Mesothelial cell of epicardium (in vitro differentiated cells): ENCODE measurements around the gene SRRM1. TPM values are rescaled to one million over a fixed set of nuclear protein-coding genes. Genes with fewer than 3 reads are reported as not detected.
"Not testable (repeated sequence)": the region's sequence is repeated elsewhere in the genome, so short reads cannot be mapped to it uniquely, and the experiment has no call there.

Experiments used
- DNase-seq, 2 experiments: peaks; one replicate each; pipeline ENCODE4 v3.0.0; 2021; ENCODE audit warnings: low spot score in 2 of 2; ENCODE audit not compliant: unreplicated experiment in 2 of 2
- H3K27ac Mint-ChIP-seq: 2 replicates; pipeline ENCODE4 v1.8.0; 2021; ENCODE audit warnings: mixed read lengths
- H3K27me3 Mint-ChIP-seq: 2 replicates; pipeline ENCODE4 v1.8.0; 2021; ENCODE audit warnings: low read depth, mixed read lengths
- H3K36me3 Mint-ChIP-seq: 2 replicates; pipeline ENCODE4 v1.8.0; 2021; ENCODE audit warnings: mixed read lengths
- H3K4me1 Mint-ChIP-seq: 2 replicates; pipeline ENCODE4 v1.8.0; 2021; ENCODE audit warnings: mixed read lengths
- H3K4me3 Mint-ChIP-seq: 2 replicates; pipeline ENCODE4 v1.8.0; 2021; ENCODE audit warnings: mild to moderate bottlenecking, moderate library complexity, mixed read lengths
- H3K9me3 Mint-ChIP-seq: 2 replicates; pipeline ENCODE4 v1.8.0; 2021; ENCODE audit warnings: mixed read lengths
- CTCF ChIP-seq: fragments of 200-600 bp; sonication (generic); IDR thresholded peaks from one replicate; pipeline ENCODE4 v1.5.0; 2021; ENCODE audit warnings: antibody characterized with exemption; ENCODE audit not compliant: unreplicated experiment
- total RNA-seq: library from RNA; stranded (reverse); gene quantifications from 3 replicates; pipeline ENCODE4 v1.2.1, GENCODE V29; 2021

Gene SRRM1
- total RNA-seq, 1 donor from 2014 or later, result 219 TPM

- Mint-ChIP-seq H3K4me3 (no peak overlapping the region), H3K27me3 (no peaks in the 10 kb centered on the region), H3K36me3 (peaks cover 51% of the 10 kb centered on the region), H3K27ac (peak overlapping the region; percentile 62), H3K9me3 (no peaks in the 10 kb centered on the region), H3K4me1 (peaks cover 7% of the 10 kb centered on the region)
- no peak for DNase-seq
- no peak for TF ChIP-seq CTCF
These were observed 14.7 kb downstream of the SRRM1 start for GRCh38 chr1:24657781-24658180.

GRCh38 chr1:24659166-24659904 is 16.2 kb downstream of the SRRM1 start:
- Mint-ChIP-seq H3K4me1 (peaks cover 7% of the 10 kb centered on the region), H3K27ac (peak overlapping the region; percentile 88), H3K36me3 (peaks cover 46% of the 10 kb centered on the region), H3K4me3 (no peak overlapping the region), H3K9me3 (no peaks in the 10 kb centered on the region), H3K27me3 (no peaks in the 10 kb centered on the region)
- TF ChIP-seq CTCF, result no peak
- no peak for DNase-seq

- TF ChIP-seq CTCF, result no peak
- Mint-ChIP-seq H3K9me3 (no peaks in the 10 kb centered on the region), H3K4me1 (peaks cover 7% of the 10 kb centered on the region), H3K36me3 (peaks cover 43% of the 10 kb centered on the region), H3K4me3 (no peak overlapping the region), H3K27ac (peak overlapping the region; percentile 88), H3K27me3 (no peaks in the 10 kb centered on the region)
- no peak for DNase-seq
These were observed 17.0 kb downstream of the SRRM1 start for GRCh38 chr1:24659993-24660665.

- Mint-ChIP-seq H3K27ac (no peak overlapping the region), H3K36me3 (peaks cover 43% of the 10 kb centered on the region), H3K4me3 (no peak overlapping the region), H3K4me1 (peaks cover 7% of the 10 kb centered on the region), H3K9me3 (no peaks in the 10 kb centered on the region), H3K27me3 (no peaks in the 10 kb centered on the region)
- no peak for TF ChIP-seq CTCF
- no peak for DNase-seq
These were observed 21.5 kb downstream of the SRRM1 start for GRCh38 chr1:24664507-24665033.

- no peaks in the 10 kb centered on the region for H3K9me3 Mint-ChIP-seq
- H3K4me3 Mint-ChIP-seq, result no peak overlapping the region
- H3K36me3 Mint-ChIP-seq, result peaks cover 49% of the 10 kb centered on the region
- no peak for TF ChIP-seq CTCF
- no peaks in the 10 kb centered on the region for H3K4me1 Mint-ChIP-seq
- H3K27ac Mint-ChIP-seq, result no peak overlapping the region
- DNase-seq, result no peak
- no peaks in the 10 kb centered on the region for H3K27me3 Mint-ChIP-seq
These were observed 23.7 kb downstream of the SRRM1 start for GRCh38 chr1:24666794-24667193.

GRCh38 chr1:24671372-24671771 is 28.3 kb downstream of the SRRM1 start:
- Mint-ChIP-seq H3K36me3 (peaks cover 54% of the 10 kb centered on the region), H3K27ac (peak overlapping the region; percentile 52)
- H3K9me3 Mint-ChIP-seq, DNase-seq, H3K27me3 Mint-ChIP-seq, H3K4me1 Mint-ChIP-seq, H3K4me3 Mint-ChIP-seq: not testable (repeated sequence)

GRCh38 chr1:24672686-24673085 is 29.6 kb downstream of the SRRM1 start:
- not testable (repeated sequence) for H3K27me3 Mint-ChIP-seq, H3K4me1 Mint-ChIP-seq, H3K9me3 Mint-ChIP-seq, DNase-seq, H3K4me3 Mint-ChIP-seq
- peaks cover 58% of the 10 kb centered on the region for H3K36me3 Mint-ChIP-seq
- H3K27ac Mint-ChIP-seq, result peak overlapping the region; percentile 37
